ENCODE results near the gene TMEM18. TPM values are rescaled to one million over a fixed set of nuclear protein-coding genes. Genes with fewer than 3 reads are reported as not detected.

Gene TMEM18
- total and polyA plus RNA-seq, 2 of the 13 experiments (the other 11 are each of a cell fraction or from before 2014, with no cell fraction given), result 45.9 to 49.4 TPM

DNA sequence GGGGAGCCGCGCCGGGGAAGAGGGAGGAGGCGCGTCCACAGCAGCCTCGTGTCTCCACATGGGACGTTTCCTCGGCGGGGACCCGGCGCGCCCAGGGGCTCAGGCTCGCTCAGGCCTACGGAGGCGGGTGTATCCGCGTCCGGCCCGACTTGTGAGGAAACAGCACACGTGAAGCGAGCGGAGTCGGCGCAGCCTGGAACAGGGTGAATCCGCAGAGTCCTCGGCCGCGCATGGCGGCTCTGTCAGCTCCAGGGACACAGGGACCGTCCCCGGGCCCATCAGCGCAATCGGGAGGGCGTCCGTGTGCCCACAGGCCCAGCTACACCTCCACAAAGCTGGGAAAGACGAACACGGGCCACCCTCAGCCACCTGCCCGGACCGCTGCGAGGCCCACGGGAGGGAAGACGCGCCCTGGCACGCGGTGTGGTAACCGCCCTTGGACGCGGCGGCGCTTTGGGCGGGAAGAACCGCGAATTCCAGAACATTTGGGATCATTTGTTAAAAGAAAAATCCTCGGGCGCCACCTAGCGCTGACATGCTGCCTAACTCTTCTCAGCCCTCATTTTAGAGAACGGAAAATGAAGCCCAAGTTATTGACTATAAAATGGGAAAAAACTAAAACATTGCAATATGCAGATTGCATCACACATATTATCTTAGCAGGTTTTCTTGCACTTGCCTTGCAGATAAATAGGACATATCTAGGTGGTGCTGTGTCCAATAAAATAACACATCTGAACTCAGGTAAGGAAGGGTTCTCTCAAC is 40.4 kb downstream of the TMEM18 start (continued):
- TF ChIP-seq, protein P1, sequence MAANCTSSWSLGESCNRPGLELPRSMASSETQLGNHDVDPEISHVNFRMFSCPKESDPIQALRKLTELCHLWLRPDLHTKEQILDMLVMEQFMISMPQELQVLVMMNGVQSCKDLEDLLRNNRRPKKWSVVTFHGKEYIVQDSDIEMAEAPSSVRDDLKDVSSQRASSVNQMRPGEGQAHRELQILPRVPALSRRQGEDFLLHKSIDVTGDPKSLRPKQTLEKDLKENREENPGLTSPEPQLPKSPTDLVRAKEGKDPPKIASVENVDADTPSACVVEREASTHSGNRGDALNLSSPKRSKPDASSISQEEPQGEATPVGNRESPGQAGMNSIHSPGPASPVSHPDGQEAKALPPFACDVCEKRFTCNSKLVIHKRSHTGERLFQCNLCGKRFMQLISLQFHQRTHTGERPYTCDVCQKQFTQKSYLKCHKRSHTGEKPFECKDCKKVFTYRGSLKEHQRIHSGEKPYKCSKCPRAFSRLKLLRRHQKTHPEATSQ (CRISPR knock-in tag; IDR thresholded peaks at IDR 0.05; ENCODE audit: borderline replicate concordance), result peak; percentile 84; the same call in 1 of the 2 replicates
- TF ChIP-seq ZNF225 (CRISPR knock-in tag; IDR thresholded peaks at IDR 0.05) (no peak), ZIK1 (CRISPR knock-in tag; IDR thresholded peaks at IDR 0.05; ENCODE audit: borderline replicate concordance, low read depth) (no peak), ZNF451 (CRISPR knock-in tag; IDR thresholded peaks at IDR 0.05) (no peak), RNF2 (conservative IDR thresholded peaks at IDR 0.05; ENCODE audit: low read depth) (peak; percentile 57; the same call in 1 of the 2 replicates), ELF1 (CRISPR knock-in tag; IDR thresholded peaks at IDR 0.05) (no peak), SOX6 (IDR thresholded peaks at IDR 0.05) (no peak), SOX6 (CRISPR knock-in tag; IDR thresholded peaks at IDR 0.05) (0 out of 2 replicates have a peak, but pooled peaks have one; percentile 31), ZNF878 (CRISPR knock-in tag; IDR thresholded peaks at IDR 0.05) (no peak), ZNF605 (CRISPR knock-in tag; IDR thresholded peaks at IDR 0.05) (no peak; the same call in 1 of the 2 replicates)
- TF ChIP-seq, protein P2, sequence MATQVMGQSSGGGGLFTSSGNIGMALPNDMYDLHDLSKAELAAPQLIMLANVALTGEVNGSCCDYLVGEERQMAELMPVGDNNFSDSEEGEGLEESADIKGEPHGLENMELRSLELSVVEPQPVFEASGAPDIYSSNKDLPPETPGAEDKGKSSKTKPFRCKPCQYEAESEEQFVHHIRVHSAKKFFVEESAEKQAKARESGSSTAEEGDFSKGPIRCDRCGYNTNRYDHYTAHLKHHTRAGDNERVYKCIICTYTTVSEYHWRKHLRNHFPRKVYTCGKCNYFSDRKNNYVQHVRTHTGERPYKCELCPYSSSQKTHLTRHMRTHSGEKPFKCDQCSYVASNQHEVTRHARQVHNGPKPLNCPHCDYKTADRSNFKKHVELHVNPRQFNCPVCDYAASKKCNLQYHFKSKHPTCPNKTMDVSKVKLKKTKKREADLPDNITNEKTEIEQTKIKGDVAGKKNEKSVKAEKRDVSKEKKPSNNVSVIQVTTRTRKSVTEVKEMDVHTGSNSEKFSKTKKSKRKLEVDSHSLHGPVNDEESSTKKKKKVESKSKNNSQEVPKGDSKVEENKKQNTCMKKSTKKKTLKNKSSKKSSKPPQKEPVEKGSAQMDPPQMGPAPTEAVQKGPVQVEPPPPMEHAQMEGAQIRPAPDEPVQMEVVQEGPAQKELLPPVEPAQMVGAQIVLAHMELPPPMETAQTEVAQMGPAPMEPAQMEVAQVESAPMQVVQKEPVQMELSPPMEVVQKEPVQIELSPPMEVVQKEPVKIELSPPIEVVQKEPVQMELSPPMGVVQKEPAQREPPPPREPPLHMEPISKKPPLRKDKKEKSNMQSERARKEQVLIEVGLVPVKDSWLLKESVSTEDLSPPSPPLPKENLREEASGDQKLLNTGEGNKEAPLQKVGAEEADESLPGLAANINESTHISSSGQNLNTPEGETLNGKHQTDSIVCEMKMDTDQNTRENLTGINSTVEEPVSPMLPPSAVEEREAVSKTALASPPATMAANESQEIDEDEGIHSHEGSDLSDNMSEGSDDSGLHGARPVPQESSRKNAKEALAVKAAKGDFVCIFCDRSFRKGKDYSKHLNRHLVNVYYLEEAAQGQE (IDR thresholded peaks at IDR 0.05; ENCODE audit: borderline replicate concordance in 1 of 2, low read depth in 1 of 2, low read length in 2 of 2), result no peak
- TF ChIP-seq, protein P3, sequence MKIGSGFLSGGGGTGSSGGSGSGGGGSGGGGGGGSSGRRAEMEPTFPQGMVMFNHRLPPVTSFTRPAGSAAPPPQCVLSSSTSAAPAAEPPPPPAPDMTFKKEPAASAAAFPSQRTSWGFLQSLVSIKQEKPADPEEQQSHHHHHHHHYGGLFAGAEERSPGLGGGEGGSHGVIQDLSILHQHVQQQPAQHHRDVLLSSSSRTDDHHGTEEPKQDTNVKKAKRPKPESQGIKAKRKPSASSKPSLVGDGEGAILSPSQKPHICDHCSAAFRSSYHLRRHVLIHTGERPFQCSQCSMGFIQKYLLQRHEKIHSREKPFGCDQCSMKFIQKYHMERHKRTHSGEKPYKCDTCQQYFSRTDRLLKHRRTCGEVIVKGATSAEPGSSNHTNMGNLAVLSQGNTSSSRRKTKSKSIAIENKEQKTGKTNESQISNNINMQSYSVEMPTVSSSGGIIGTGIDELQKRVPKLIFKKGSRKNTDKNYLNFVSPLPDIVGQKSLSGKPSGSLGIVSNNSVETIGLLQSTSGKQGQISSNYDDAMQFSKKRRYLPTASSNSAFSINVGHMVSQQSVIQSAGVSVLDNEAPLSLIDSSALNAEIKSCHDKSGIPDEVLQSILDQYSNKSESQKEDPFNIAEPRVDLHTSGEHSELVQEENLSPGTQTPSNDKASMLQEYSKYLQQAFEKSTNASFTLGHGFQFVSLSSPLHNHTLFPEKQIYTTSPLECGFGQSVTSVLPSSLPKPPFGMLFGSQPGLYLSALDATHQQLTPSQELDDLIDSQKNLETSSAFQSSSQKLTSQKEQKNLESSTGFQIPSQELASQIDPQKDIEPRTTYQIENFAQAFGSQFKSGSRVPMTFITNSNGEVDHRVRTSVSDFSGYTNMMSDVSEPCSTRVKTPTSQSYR (CRISPR knock-in tag; IDR thresholded peaks at IDR 0.05; ENCODE audit: borderline replicate concordance), result no peak
- TF ChIP-seq, protein P4, sequence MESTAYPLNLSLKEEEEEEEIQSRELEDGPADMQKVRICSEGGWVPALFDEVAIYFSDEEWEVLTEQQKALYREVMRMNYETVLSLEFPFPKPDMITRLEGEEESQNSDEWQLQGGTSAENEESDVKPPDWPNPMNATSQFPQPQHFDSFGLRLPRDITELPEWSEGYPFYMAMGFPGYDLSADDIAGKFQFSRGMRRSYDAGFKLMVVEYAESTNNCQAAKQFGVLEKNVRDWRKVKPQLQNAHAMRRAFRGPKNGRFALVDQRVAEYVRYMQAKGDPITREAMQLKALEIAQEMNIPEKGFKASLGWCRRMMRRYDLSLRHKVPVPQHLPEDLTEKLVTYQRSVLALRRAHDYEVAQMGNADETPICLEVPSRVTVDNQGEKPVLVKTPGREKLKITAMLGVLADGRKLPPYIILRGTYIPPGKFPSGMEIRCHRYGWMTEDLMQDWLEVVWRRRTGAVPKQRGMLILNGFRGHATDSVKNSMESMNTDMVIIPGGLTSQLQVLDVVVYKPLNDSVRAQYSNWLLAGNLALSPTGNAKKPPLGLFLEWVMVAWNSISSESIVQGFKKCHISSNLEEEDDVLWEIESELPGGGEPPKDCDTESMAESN (CRISPR knock-in tag; conservative IDR thresholded peaks at IDR 0.05), result peak; percentile 66; the same call in 1 of the 2 replicates
- TF ChIP-seq, protein P5, sequence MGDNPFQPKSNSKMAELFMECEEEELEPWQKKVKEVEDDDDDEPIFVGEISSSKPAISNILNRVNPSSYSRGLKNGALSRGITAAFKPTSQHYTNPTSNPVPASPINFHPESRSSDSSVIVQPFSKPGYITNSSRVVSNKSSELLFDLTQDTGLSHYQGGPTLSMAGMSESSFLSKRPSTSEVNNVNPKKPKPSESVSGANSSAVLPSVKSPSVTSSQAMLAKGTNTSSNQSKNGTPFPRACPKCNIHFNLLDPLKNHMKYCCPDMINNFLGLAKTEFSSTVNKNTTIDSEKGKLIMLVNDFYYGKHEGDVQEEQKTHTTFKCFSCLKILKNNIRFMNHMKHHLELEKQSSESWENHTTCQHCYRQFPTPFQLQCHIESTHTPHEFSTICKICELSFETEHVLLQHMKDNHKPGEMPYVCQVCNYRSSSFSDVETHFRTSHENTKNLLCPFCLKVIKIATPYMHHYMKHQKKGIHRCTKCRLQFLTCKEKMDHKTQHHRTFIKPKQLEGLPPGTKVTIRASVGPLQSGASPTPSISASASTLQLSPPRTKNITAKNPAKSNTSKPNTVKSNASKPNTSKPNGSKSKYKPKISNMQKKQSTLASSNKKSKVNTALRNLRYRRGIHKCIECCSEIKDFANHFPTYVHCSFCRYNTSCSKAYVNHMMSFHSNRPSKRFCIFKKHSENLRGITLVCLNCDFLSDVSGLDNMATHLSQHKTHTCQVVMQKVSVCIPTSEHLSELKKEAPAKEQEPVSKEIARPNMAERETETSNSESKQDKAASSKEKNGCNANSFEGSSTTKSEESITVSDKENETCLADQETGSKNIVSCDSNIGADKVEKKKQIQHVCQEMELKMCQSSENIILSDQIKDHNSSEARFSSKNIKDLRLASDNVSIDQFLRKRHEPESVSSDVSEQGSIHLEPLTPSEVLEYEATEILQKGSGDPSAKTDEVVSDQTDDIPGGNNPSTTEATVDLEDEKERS (CRISPR knock-in tag; IDR thresholded peaks at IDR 0.05), result no peak

All from HepG2 (cell line).